DOHH2 (cell line): ENCODE data around the gene PROC.

Experiments
- H3F3A ChIP-seq: fragments of 200-600 bp; sonication (generic), shearing (Covaris generic); 2 replicates; pipeline ENCODE4 v1.6.0; 2016; ENCODE audit warnings: antibody characterized with exemption, mild to moderate bottlenecking; ENCODE audit not compliant: control insufficient read depth, insufficient read depth
- H3K27ac ChIP-seq: fragments of 200-600 bp; sonication (generic); 2 replicates; pipeline ENCODE4 v1.5.1; 2014; ENCODE audit warnings: low read depth, mild to moderate bottlenecking, low read length, moderate library complexity
- H3K27me3 ChIP-seq: fragments of 200-600 bp; sonication (generic); 2 replicates; pipeline ENCODE4 v1.6.1; 2014; ENCODE audit warnings: mild to moderate bottlenecking, low read length, mixed read lengths; ENCODE audit not compliant: control insufficient read depth
- H3K36me3 ChIP-seq: fragments of 200-600 bp; sonication (generic); 2 replicates; pipeline ENCODE4 v1.6.1; 2014; ENCODE audit warnings: mild to moderate bottlenecking, low read length, moderate library complexity, mixed read lengths; ENCODE audit not compliant: control insufficient read depth
- H3K4me1 ChIP-seq: fragments of 200-600 bp; sonication (generic); 2 replicates; pipeline ENCODE4 v1.6.1; 2014; ENCODE audit warnings: mild to moderate bottlenecking, low read length, mixed read lengths; ENCODE audit not compliant: control insufficient read depth
- H3K4me2 ChIP-seq: fragments of 200-600 bp; sonication (generic); 2 replicates; pipeline ENCODE4 v1.6.0; 2014; ENCODE audit warnings: mild to moderate bottlenecking, low read length, moderate library complexity
- H3K4me3 ChIP-seq: fragments of 200-600 bp; sonication (generic); 2 replicates; pipeline ENCODE4 v1.5.1; 2014; ENCODE audit warnings: mild to moderate bottlenecking, low read length, mixed read lengths
- H3K79me2 ChIP-seq: fragments of 200-600 bp; sonication (generic); 2 replicates; pipeline ENCODE4 v1.6.1; 2014; ENCODE audit warnings: mild to moderate bottlenecking, low read length, mixed read lengths; ENCODE audit not compliant: control insufficient read depth
- H3K9me2 ChIP-seq: fragments of 200-600 bp; sonication (generic); replicated peaks from 2 replicates; pipeline ENCODE4 v1.6.1; 2014; ENCODE audit warnings: mild to moderate bottlenecking, low read length, mixed read lengths; ENCODE audit not compliant: control insufficient read depth
- H3K9me3 ChIP-seq: fragments of 200-600 bp; sonication (generic); 2 replicates; pipeline ENCODE4 v1.6.1; 2014; ENCODE audit warnings: antibody characterized with exemption, low read length, mixed read lengths; ENCODE audit not compliant: control insufficient read depth, insufficient read depth
- H4K20me1 ChIP-seq: fragments of 200-600 bp; sonication (generic); 2 replicates; pipeline ENCODE4 v1.6.0; 2014; ENCODE audit warnings: low read depth, mild to moderate bottlenecking, antibody characterized with exemption, low read length, moderate library complexity; ENCODE audit not compliant: control insufficient read depth, insufficient read depth
- EZH2phosphoT487 ChIP-seq: fragments of 200-600 bp; sonication (generic); IDR thresholded peaks from 2 replicates; pipeline ENCODE4 v1.6.1; 2017; ENCODE audit warnings: borderline replicate concordance, mild to moderate bottlenecking, antibody characterized with exemption, low read length, moderate library complexity, mixed read lengths
- TF ChIP-seq, protein P1 (sequence below): fragments of 200-600 bp; sonication (generic); IDR thresholded peaks from one replicate; pipeline ENCODE4 v1.5.1; 2014; ENCODE audit warnings: antibody characterized with exemption, mild to moderate bottlenecking, low read depth, low read length; ENCODE audit not compliant: poor library complexity, severe bottlenecking

Gene PROC

DNA sequence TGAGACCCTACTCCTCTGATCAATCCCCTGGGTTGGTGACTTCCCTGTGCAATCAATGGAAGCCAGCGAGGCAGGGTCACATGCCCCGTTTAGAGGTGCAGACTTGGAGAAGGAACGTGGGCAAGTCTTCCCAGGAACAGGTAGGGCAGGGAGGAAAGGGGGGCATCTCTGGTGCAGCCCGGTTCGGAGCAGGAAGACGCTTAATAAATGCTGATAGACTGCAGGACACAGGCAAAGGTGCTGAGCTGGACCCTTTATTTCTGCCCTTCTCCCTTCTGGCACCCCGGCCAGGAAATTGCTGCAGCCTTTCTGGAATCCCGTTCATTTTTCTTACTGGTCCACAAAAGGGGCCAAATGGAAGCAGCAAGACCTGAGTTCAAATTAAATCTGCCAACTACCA is 821 bp upstream of the PROC start:
- Histone ChIP-seq H3K79me2 (no peaks in the 10 kb centered on the region), H3K27ac (no peak overlapping the region), H4K20me1 (no peaks in the 10 kb centered on the region), H3K27me3 (peaks cover 20% of the 10 kb centered on the region), H3K4me1 (peaks cover 19% of the 10 kb centered on the region), H3K9me2 (no peaks in the 10 kb centered on the region), H3K4me2 (no peak overlapping the region), H3K4me3 (no peak overlapping the region), H3K36me3 (no peaks in the 10 kb centered on the region), H3F3A (no peaks in the 10 kb centered on the region), H3K9me3 (no peaks in the 10 kb centered on the region)
- TF ChIP-seq, protein P1, sequence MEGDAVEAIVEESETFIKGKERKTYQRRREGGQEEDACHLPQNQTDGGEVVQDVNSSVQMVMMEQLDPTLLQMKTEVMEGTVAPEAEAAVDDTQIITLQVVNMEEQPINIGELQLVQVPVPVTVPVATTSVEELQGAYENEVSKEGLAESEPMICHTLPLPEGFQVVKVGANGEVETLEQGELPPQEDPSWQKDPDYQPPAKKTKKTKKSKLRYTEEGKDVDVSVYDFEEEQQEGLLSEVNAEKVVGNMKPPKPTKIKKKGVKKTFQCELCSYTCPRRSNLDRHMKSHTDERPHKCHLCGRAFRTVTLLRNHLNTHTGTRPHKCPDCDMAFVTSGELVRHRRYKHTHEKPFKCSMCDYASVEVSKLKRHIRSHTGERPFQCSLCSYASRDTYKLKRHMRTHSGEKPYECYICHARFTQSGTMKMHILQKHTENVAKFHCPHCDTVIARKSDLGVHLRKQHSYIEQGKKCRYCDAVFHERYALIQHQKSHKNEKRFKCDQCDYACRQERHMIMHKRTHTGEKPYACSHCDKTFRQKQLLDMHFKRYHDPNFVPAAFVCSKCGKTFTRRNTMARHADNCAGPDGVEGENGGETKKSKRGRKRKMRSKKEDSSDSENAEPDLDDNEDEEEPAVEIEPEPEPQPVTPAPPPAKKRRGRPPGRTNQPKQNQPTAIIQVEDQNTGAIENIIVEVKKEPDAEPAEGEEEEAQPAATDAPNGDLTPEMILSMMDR = no peak
- TF ChIP-seq EZH2phosphoT487 = no peak

DNA sequence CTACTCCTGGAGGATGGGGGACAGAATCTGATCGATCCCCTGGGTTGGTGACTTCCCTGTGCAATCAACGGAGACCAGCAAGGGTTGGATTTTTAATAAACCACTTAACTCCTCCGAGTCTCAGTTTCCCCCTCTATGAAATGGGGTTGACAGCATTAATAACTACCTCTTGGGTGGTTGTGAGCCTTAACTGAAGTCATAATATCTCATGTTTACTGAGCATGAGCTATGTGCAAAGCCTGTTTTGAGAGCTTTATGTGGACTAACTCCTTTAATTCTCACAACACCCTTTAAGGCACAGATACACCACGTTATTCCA is 844 bp downstream of the PROC start:
- Histone ChIP-seq H3K4me2 (no peak overlapping the region), H3K27ac (no peak overlapping the region), H3F3A (no peaks in the 10 kb centered on the region), H3K36me3 (no peaks in the 10 kb centered on the region), H3K4me1 (peaks cover 29% of the 10 kb centered on the region), H3K9me3 (no peaks in the 10 kb centered on the region), H3K27me3 (peaks cover 29% of the 10 kb centered on the region), H3K79me2 (no peaks in the 10 kb centered on the region), H3K9me2 (no peaks in the 10 kb centered on the region), H4K20me1 (no peaks in the 10 kb centered on the region), H3K4me3 (no peak overlapping the region)
- no peak for TF ChIP-seq EZH2phosphoT487
- TF ChIP-seq, protein P1 = no peak

DNA sequence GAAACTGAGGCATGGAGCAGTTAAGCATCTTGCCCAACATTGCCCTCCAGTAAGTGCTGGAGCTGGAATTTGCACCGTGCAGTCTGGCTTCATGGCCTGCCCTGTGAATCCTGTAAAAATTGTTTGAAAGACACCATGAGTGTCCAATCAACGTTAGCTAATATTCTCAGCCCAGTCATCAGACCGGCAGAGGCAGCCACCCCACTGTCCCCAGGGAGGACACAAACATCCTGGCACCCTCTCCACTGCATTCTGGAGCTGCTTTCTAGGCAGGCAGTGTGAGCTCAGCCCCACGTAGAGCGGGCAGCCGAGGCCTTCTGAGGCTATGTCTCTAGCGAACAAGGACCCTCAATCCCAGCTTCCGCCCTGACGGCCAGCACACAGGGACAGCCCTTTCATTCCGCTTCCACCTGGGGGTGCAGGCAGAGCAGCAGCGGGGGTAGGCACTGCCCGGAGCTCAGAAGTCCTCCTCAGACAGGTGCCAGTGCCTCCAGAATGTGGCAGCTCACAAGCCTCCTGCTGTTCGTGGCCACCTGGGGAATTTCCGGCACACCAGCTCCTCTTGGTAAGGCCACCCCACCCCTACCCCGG is 1.3 kb downstream of the PROC start:
- H3K27ac ChIP-seq = no peak overlapping the region
- no peaks in the 10 kb centered on the region for H4K20me1 ChIP-seq
- H3K27me3 ChIP-seq = peaks cover 29% of the 10 kb centered on the region
- no peaks in the 10 kb centered on the region for H3K9me2 ChIP-seq
- H3K36me3 ChIP-seq = no peaks in the 10 kb centered on the region
- peaks cover 30% of the 10 kb centered on the region for H3K4me1 ChIP-seq
- H3K79me2 ChIP-seq = no peaks in the 10 kb centered on the region
- no peaks in the 10 kb centered on the region for H3F3A ChIP-seq
- H3K9me3 ChIP-seq = no peaks in the 10 kb centered on the region
- H3K4me2 ChIP-seq = no peak overlapping the region
- no peak overlapping the region for H3K4me3 ChIP-seq
- TF ChIP-seq EZH2phosphoT487 = no peak
- TF ChIP-seq, protein P1 = no peak
